Prostate gland (tissue), 2 donors: ENCODE results near the gene IGF2BP2.
"Not testable (repeated sequence)": the region's sequence is repeated elsewhere in the genome, so short reads cannot be mapped to it uniquely, and the experiment has no call there.

Experiments used
- POLR2A ChIP-seq: fragments of 450-650 bp; IDR thresholded peaks from one replicate; pipeline ENCODE4 v1.6.1; 2016; ENCODE audit warnings: antibody characterized with exemption, mild to moderate bottlenecking
- TF ChIP-seq, protein P1 (sequence below), 4 experiments: fragments of 200-600 bp in 2 of 4; fragments of 450-650 bp in 2 of 4; sonication (generic) in 2 of 4; IDR thresholded peaks; 1 replicate in 3 of 4; 2 replicates in 1 of 4; pipeline ENCODE4 v1.5.1; 2016 to 2019; ENCODE audit warnings: antibody characterized with exemption in 4 of 4, mild to moderate bottlenecking in 2 of 4, moderate library complexity in 2 of 4

DNA sequence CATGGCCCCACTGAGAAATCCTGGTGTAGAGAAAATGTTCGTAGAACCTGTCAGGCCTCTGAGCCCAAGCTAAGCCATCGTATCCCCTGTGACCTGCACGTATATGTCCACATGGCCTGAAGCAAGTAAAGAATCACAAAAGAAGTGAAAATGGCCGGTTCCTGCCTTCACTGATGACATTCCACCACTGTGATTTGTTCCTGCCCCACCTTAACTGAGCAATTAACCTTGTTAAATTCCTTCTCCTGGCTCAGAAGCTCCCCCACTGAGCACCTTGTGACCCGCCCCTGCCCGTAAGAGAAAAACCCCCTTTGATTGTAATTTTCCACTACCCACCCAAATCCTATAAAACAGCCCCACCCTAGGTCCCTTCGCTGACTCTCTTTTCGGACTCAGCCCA is 38.6 kb downstream of the IGF2BP2 start:
- TF ChIP-seq, protein P1, sequence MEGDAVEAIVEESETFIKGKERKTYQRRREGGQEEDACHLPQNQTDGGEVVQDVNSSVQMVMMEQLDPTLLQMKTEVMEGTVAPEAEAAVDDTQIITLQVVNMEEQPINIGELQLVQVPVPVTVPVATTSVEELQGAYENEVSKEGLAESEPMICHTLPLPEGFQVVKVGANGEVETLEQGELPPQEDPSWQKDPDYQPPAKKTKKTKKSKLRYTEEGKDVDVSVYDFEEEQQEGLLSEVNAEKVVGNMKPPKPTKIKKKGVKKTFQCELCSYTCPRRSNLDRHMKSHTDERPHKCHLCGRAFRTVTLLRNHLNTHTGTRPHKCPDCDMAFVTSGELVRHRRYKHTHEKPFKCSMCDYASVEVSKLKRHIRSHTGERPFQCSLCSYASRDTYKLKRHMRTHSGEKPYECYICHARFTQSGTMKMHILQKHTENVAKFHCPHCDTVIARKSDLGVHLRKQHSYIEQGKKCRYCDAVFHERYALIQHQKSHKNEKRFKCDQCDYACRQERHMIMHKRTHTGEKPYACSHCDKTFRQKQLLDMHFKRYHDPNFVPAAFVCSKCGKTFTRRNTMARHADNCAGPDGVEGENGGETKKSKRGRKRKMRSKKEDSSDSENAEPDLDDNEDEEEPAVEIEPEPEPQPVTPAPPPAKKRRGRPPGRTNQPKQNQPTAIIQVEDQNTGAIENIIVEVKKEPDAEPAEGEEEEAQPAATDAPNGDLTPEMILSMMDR (IDR thresholded peaks at IDR 0.05): not testable (repeated sequence)
- TF ChIP-seq POLR2A: not testable (repeated sequence)
